ENCODE measurements around the gene MGLL. TPM values are rescaled to one million over a fixed set of nuclear protein-coding genes. Genes with fewer than 3 reads are reported as not detected.

MGLL gene
- total and polyA plus RNA-seq, 4 donors: 9.4 to 277 (median 74.2) TPM

DNA sequence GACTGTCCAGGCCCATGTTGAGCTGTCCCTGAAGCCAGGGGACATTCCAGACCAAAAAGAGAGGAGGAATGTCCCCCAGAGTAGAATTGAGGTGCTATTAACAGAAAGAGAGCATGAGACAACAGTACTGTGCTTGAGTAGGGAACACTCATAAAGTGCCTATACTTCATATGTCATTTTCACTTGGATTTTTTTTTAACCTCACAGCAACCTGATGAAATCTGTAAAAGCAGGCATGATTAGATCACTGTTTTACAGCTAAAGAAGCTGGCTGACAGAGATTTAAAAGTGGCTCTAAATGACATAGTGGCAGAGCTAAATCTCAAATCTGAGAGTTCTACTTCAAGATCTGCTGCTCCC is 174.5 kb downstream of the MGLL start:
- Histone ChIP-seq H3K27me3 (ENCODE audit: control insufficient read depth in 4 of 4, insufficient read depth in 4 of 4, low read length in 3 of 4) (no peaks in the 10 kb centered on the region), H3K9me3 (ENCODE audit: control insufficient read depth in 4 of 4, low read length in 3 of 4) (no peaks in the 10 kb centered on the region), H3K4me3 (ENCODE audit: low read depth in 1 of 3, low read length in 3 of 3) (no peak overlapping the region), H3K27ac (ENCODE audit: low read depth in 1 of 2, low read length in 2 of 2) (no peak overlapping the region), H3K9ac (ENCODE audit: low read depth in 1 of 2, low read length in 2 of 2) (no peak overlapping the region), H3K4me1 (ENCODE audit: control insufficient read depth in 4 of 4, insufficient read depth in 4 of 4, low read length in 3 of 4) (peaks cover 0 to 6% (median 3%) of the 10 kb centered on the region in 4 donors), H3K36me3 (ENCODE audit: control insufficient read depth in 4 of 4, insufficient read depth in 3 of 4, low read depth in 1 of 4, low read length in 3 of 4) (no peaks in the 10 kb centered on the region)
- TF ChIP-seq FOXA2 (IDR thresholded peaks at IDR 0.05) (no peak), RXRA (IDR thresholded peaks at IDR 0.05) (no peak), JUND (IDR thresholded peaks at IDR 0.05) (no peak), HNF4G (IDR thresholded peaks at IDR 0.05) (no peak), HNF4A (conservative IDR thresholded peaks at IDR 0.05) (no peak), RAD21 (IDR thresholded peaks at IDR 0.05) (no peak)
- TF ChIP-seq, protein P1, sequence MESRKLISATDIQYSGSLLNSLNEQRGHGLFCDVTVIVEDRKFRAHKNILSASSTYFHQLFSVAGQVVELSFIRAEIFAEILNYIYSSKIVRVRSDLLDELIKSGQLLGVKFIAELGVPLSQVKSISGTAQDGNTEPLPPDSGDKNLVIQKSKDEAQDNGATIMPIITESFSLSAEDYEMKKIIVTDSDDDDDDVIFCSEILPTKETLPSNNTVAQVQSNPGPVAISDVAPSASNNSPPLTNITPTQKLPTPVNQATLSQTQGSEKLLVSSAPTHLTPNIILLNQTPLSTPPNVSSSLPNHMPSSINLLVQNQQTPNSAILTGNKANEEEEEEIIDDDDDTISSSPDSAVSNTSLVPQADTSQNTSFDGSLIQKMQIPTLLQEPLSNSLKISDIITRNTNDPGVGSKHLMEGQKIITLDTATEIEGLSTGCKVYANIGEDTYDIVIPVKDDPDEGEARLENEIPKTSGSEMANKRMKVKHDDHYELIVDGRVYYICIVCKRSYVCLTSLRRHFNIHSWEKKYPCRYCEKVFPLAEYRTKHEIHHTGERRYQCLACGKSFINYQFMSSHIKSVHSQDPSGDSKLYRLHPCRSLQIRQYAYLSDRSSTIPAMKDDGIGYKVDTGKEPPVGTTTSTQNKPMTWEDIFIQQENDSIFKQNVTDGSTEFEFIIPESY (IDR thresholded peaks at IDR 0.05): no peak
- no peak for DNase-seq (ENCODE audit: low spot score)

DNA sequence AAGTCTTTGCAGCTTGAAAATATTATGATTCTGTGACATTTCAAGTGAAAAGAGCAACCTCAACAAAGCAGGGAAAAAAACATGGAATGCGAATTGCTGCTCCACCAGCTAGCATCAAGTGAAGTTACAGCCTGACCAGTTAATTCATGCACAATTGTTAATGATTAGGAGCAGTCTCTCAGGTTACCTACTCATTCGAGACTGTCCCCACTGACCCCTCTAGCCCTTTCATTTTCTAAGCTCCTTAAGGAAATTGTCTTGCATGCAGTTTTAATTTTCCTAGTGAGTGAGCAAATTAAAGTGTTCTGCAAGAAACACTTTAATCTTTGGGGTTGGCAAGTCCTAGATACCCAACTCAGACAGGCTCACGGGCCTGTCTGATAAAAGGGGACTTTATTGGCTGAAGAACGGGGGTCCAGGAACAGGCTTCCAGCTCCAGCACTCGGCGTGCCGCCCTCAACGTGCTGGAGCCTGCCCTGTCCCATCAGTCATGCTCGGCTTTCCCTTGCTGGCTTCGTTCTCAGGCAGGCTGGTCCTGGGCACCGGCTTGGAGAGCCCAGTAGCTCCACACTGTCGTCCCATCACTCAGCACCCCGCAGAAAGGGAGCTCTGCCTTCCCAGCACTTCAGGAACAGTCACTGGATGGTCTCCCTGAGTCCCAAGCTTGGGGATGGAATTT is 175.0 kb downstream of the MGLL start:
- Histone ChIP-seq H3K4me3 (ENCODE audit: low read depth in 1 of 3, low read length in 3 of 3) (no peak overlapping the region), H3K9me3 (ENCODE audit: control insufficient read depth in 4 of 4, low read length in 3 of 4) (no peaks in the 10 kb centered on the region), H3K4me1 (ENCODE audit: control insufficient read depth in 4 of 4, insufficient read depth in 4 of 4, low read length in 3 of 4) (peaks cover 0 to 2% (median 1%) of the 10 kb centered on the region in 4 donors), H3K27ac (ENCODE audit: low read depth in 1 of 2, low read length in 2 of 2) (no peak overlapping the region), H3K9ac (ENCODE audit: low read depth in 1 of 2, low read length in 2 of 2) (no peak overlapping the region), H3K36me3 (ENCODE audit: control insufficient read depth in 4 of 4, insufficient read depth in 3 of 4, low read depth in 1 of 4, low read length in 3 of 4) (no peaks in the 10 kb centered on the region), H3K27me3 (ENCODE audit: control insufficient read depth in 4 of 4, insufficient read depth in 4 of 4, low read length in 3 of 4) (no peaks in the 10 kb centered on the region)
- 90% methylated on average over 13 of the region's 13 CpGs for WGBS
- TF ChIP-seq JUND (IDR thresholded peaks at IDR 0.05) (no peak), GABPA (IDR thresholded peaks at IDR 0.05 in 1 of 2, conservative IDR thresholded peaks at IDR 0.05 in 1 of 2) (no peak), YY1 (IDR thresholded peaks at IDR 0.05) (no peak)
- TF ChIP-seq, protein P2, sequence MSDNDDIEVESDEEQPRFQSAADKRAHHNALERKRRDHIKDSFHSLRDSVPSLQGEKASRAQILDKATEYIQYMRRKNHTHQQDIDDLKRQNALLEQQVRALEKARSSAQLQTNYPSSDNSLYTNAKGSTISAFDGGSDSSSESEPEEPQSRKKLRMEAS (IDR thresholded peaks at IDR 0.05): no peak
- TF ChIP-seq, protein P3, sequence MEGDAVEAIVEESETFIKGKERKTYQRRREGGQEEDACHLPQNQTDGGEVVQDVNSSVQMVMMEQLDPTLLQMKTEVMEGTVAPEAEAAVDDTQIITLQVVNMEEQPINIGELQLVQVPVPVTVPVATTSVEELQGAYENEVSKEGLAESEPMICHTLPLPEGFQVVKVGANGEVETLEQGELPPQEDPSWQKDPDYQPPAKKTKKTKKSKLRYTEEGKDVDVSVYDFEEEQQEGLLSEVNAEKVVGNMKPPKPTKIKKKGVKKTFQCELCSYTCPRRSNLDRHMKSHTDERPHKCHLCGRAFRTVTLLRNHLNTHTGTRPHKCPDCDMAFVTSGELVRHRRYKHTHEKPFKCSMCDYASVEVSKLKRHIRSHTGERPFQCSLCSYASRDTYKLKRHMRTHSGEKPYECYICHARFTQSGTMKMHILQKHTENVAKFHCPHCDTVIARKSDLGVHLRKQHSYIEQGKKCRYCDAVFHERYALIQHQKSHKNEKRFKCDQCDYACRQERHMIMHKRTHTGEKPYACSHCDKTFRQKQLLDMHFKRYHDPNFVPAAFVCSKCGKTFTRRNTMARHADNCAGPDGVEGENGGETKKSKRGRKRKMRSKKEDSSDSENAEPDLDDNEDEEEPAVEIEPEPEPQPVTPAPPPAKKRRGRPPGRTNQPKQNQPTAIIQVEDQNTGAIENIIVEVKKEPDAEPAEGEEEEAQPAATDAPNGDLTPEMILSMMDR (IDR thresholded peaks at IDR 0.05; ENCODE audit: low read depth, low read length, missing input control): no peak
- TF ChIP-seq, protein P4, sequence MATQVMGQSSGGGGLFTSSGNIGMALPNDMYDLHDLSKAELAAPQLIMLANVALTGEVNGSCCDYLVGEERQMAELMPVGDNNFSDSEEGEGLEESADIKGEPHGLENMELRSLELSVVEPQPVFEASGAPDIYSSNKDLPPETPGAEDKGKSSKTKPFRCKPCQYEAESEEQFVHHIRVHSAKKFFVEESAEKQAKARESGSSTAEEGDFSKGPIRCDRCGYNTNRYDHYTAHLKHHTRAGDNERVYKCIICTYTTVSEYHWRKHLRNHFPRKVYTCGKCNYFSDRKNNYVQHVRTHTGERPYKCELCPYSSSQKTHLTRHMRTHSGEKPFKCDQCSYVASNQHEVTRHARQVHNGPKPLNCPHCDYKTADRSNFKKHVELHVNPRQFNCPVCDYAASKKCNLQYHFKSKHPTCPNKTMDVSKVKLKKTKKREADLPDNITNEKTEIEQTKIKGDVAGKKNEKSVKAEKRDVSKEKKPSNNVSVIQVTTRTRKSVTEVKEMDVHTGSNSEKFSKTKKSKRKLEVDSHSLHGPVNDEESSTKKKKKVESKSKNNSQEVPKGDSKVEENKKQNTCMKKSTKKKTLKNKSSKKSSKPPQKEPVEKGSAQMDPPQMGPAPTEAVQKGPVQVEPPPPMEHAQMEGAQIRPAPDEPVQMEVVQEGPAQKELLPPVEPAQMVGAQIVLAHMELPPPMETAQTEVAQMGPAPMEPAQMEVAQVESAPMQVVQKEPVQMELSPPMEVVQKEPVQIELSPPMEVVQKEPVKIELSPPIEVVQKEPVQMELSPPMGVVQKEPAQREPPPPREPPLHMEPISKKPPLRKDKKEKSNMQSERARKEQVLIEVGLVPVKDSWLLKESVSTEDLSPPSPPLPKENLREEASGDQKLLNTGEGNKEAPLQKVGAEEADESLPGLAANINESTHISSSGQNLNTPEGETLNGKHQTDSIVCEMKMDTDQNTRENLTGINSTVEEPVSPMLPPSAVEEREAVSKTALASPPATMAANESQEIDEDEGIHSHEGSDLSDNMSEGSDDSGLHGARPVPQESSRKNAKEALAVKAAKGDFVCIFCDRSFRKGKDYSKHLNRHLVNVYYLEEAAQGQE (IDR thresholded peaks at IDR 0.05): no peak
- no peak for DNase-seq (ENCODE audit: low spot score)
